Activated CD4-positive, alpha-beta T cell treated with anti-CD3 and anti-CD28 coated beads, Interleukin-2, Interleukin-4, amounts not matched to agents 100 ng/mL and 50 ng/mL, durations not matched to agents 16 hours and 8 hours (primary cell): Measurements from ENCODE around the gene SCML2.
"Not testable (repeated sequence)": the region's sequence is repeated elsewhere in the genome, so short reads cannot be mapped to it uniquely, and the experiment has no call there.

Experiments used
- DNase-seq: peaks from one replicate; pipeline ENCODE4 v3.0.0-alpha.2; 2020; ENCODE audit warnings: low spot score

SCML2 gene

GRCh38 chrX:18354369-18355223, at the start of gene SCML2:
Gene SCML2 (minus strand): TSS chrX:18354688. CDS start chrX:18334071, 20,617 bp downstream.
- peak; percentile 19 for DNase-seq

- no peak for DNase-seq
These were observed 47.3 kb upstream of the SCML2 start for GRCh38 chrX:18401848-18402213.

- DNase-seq, result no peak
These were observed 40.0 kb upstream of the SCML2 start for GRCh38 chrX:18394477-18394876.

- peak; percentile 60 for DNase-seq
These were observed 36.6 kb upstream of the SCML2 start for GRCh38 chrX:18390941-18391538.

- no peak for DNase-seq
These were observed 35.5 kb upstream of the SCML2 start for GRCh38 chrX:18389966-18390365.

- DNase-seq, result peak; percentile 27
These were observed 23.3 kb upstream of the SCML2 start for GRCh38 chrX:18377796-18378195.

GRCh38 chrX:18375131-18375805, 20.8 kb upstream of the SCML2 start:
- not testable (repeated sequence) for DNase-seq

- DNase-seq, result not testable (repeated sequence)
These were observed 14.6 kb upstream of the SCML2 start for GRCh38 chrX:18369096-18369495.

- DNase-seq, result no peak
These were observed 13.9 kb upstream of the SCML2 start for GRCh38 chrX:18368402-18368801.

- DNase-seq, result no peak
These were observed 6.4 kb upstream of the SCML2 start for GRCh38 chrX:18360867-18361266.

- no peak for DNase-seq
These were observed 538 bp downstream of the SCML2 start for GRCh38 chrX:18353931-18354368.

GRCh38 chrX:18351784-18352183, 2.7 kb downstream of the SCML2 start:
- no peak for DNase-seq

GRCh38 chrX:18348047-18348446, 6.4 kb downstream of the SCML2 start:
- DNase-seq, result no peak

- no peak for DNase-seq
These were observed 45.1 kb downstream of the SCML2 start for GRCh38 chrX:18309401-18309800.

GRCh38 chrX:18297251-18297650, 57.2 kb downstream of the SCML2 start:
- DNase-seq, result no peak

GRCh38 chrX:18294893-18295292, 59.6 kb downstream of the SCML2 start:
- no peak for DNase-seq

- DNase-seq, result no peak
These were observed 63.4 kb downstream of the SCML2 start for GRCh38 chrX:18291006-18291545.

- DNase-seq, result no peak
These were observed 64.3 kb downstream of the SCML2 start for GRCh38 chrX:18290200-18290599.

GRCh38 chrX:18288716-18289115, 65.8 kb downstream of the SCML2 start:
- no peak for DNase-seq

GRCh38 chrX:18286322-18286831, 68.1 kb downstream of the SCML2 start:
- DNase-seq, result no peak

- no peak for DNase-seq
These were observed 76.0 kb downstream of the SCML2 start for GRCh38 chrX:18278449-18278848.

- DNase-seq, result no peak
These were observed 82.3 kb downstream of the SCML2 start for GRCh38 chrX:18272222-18272621.
